Heart left ventricle (tissue), 16 donors: ENCODE measurements around the gene USP17L15. TPM values are rescaled to one million over a fixed set of nuclear protein-coding genes. Genes with fewer than 3 reads are reported as not detected.
"Not testable (repeated sequence)": the region's sequence is repeated elsewhere in the genome, so short reads cannot be mapped to it uniquely, and the experiment has no call there.

Experiments used
- ATAC-seq, 4 donors: fragments of 200-7000 bp; cut with Tn5 transposase; one replicate each; pipeline ENCODE4 v1.9.1; 2020 to 2022; ENCODE audit warnings: moderate library complexity in 4 of 4, mild to moderate bottlenecking in 3 of 4, moderate number of reproducible peaks in 1 of 4
- DNase-seq, 5 donors: peaks; one replicate each; pipeline ENCODE4 v3.0.0-alpha.2; 2020
- H3K27ac ChIP-seq, 12 donors: fragments of 200-600 bp; sonication (generic) in 4 of 12; one replicate each; pipeline versions ENCODE4 v1.5.0 to v1.8.0; 2016 to 2022; ENCODE audit warnings: mild to moderate bottlenecking in 2 of 12
- H3K27me3 ChIP-seq, 9 donors: fragments of 200-600 bp; sonication (generic) in 2 of 9; one replicate each; pipeline versions ENCODE4 v1.5.1 to v1.8.0; 2016 to 2022; ENCODE audit warnings: mild to moderate bottlenecking in 3 of 9
- H3K36me3 ChIP-seq, 9 donors: fragments of 200-600 bp; sonication (generic) in 2 of 9; one replicate each; pipeline versions ENCODE4 v1.5.0 to v1.8.0; 2018 to 2022; ENCODE audit warnings: mild to moderate bottlenecking in 2 of 9
- H3K4me1 ChIP-seq, 12 donors: fragments of 200-600 bp; sonication (generic) in 4 of 12; one replicate each; pipeline versions ENCODE4 v1.5.0 to v1.8.0; 2016 to 2022; ENCODE audit warnings: mild to moderate bottlenecking in 3 of 12
- H3K4me3 ChIP-seq, 12 donors: fragments of 200-600 bp; sonication (generic) in 4 of 12; one replicate each; pipeline versions ENCODE4 v1.5.0 to v1.8.0; 2017 to 2022; ENCODE audit warnings: mild to moderate bottlenecking in 9 of 12, moderate library complexity in 4 of 12
- H3K9me3 ChIP-seq, 12 donors: fragments of 200-600 bp; sonication (generic) in 4 of 12; one replicate each; pipeline versions ENCODE4 v1.5.0 to v1.8.0; 2016 to 2022; ENCODE audit warnings: mild to moderate bottlenecking in 1 of 12
- WGBS, 4 donors: extraction: QIAGEN DNeasy Blood & Tissue Kit in 2 of 4; methylation state at CpG; one replicate each; pipeline versions ENCODE4 v1.1.5 to v1.1.7; 2013 to 2018; 5-methylcytosine and 5-hydroxymethylcytosine counted together
- intact Hi-C, 10 donors: fragments of 100-400 bp; cut with DNase I; formaldehyde crosslinking; loops; one replicate each; pipeline versions ENCODE4 v1.11.1 to v1.14.2; 2022
- polyA plus RNA-seq, 2 donors: library from polyadenylated mRNA; stranded (reverse); fragments of 200-250 nt; gene quantifications; one replicate each; pipeline ENCODE4 v1.2.3, GENCODE V29; 2013
- total RNA-seq, 9 donors: library from RNA; depleted of rRNA in 2 of 9; stranded (reverse); fragments of >200 nt in 2 of 9; fragmentation: NEBNext Ultra II Directional in 3 of 9; extraction: Animal tissue kit (Norgen Biotek cat#: 25700) in 3 of 9; gene quantifications; one replicate each; pipeline versions ENCODE4 v1.1.0 to v1.2.4, GENCODE V29; 2016 to 2023
- donor health status: ischemic (EF 13 %, LVEDD 7.1; RV severe dilation, severe dysfunction).
- donor health status: healthy with polysubstance abuse.
- donor health status: DM: no; HTN: yes; CAD: no.
- donor health status: DM: no; HTN: no; CAD: no.
- donor health status: ischemic (EF 25% LVEDD 6.9; RV normal size, moderate dysfunction).
- donor health status: ischemic (EF 25% LVEDD 5.7; RV mildly dilated, moderate dysfunction).
- donor health status: healthy.
- donor health status: DM: yes; HTN: yes; CAD: no.
- donor health status: ischemic (EF 35%, LVEDD 5.7; RV mildly dilated, moderate dysfunction).
- donor health status: nonischemic (EF 11% LVEDD 7.7; RV severe dilation, severe dysfunction).
- donor health status: DM: yes; HTN: yes; CAD: no.
- donor health status: PGD.
- donor health status: ischemic (EF 29% LVEDD 5.4; RV normal size, mild dysfunction).
- donor health status: nonischemic (EF 23%, LVEDD 6.1; RV moderate dilation, normal function).

Gene USP17L15
- total and polyA plus RNA-seq, 11 donors = not detected

- H3K4me1 ChIP-seq, H3K9me3 ChIP-seq, ATAC-seq, H3K36me3 ChIP-seq, DNase-seq, H3K27ac ChIP-seq, H3K27me3 ChIP-seq, H3K4me3 ChIP-seq, intact Hi-C loops: not testable (repeated sequence)
- no CpG with 5 or more reads among the region's 15 CpGs for WGBS, 4 donors
These were observed 23.6 kb downstream of the USP17L15 start, which contains the start of gene USP17L20 for GRCh38 chr4:9257824-9258223. USP17L20 (plus strand) TSS chr4:9258124; CDS start chr4:9258124, 0 bp downstream.

- H3K4me1 ChIP-seq, H3K9me3 ChIP-seq, H3K36me3 ChIP-seq, H3K4me3 ChIP-seq, DNase-seq, intact Hi-C loops, H3K27ac ChIP-seq, ATAC-seq, H3K27me3 ChIP-seq: not testable (repeated sequence)
- WGBS, 4 donors = no CpG with 5 or more reads among the region's 13 CpGs
These were observed 28.4 kb downstream of the USP17L15 start, which contains the start of gene USP17L21 for GRCh38 chr4:9262572-9262971. USP17L21 (plus strand) TSS chr4:9262872; CDS start chr4:9262872, 0 bp downstream.

- WGBS, 4 donors = no CpG with 5 or more reads among the region's 15 CpGs
- intact Hi-C loops = not testable (repeated sequence)
These were observed 33.1 kb downstream of the USP17L15 start, which contains the start of gene USP17L22 for GRCh38 chr4:9267319-9267718. USP17L22 (plus strand) TSS chr4:9267619; CDS start chr4:9267619, 0 bp downstream.

GRCh38 chr4:9271719-9272118, 37.5 kb downstream of the USP17L15 start:
- WGBS, 4 donors = 82 to 85% (median 84%) methylated on average over 5 to 8 of the region's 10 CpGs
- H3K36me3 ChIP-seq = not testable (repeated sequence)

More at GRCh38 chr4:9267319-9267718, 33.1 kb downstream of the USP17L15 start, which contains the start of gene USP17L22:
- H3K36me3 ChIP-seq, H3K9me3 ChIP-seq, H3K27me3 ChIP-seq, H3K4me1 ChIP-seq, H3K27ac ChIP-seq, H3K4me3 ChIP-seq, ATAC-seq, DNase-seq: not testable (repeated sequence)

More at GRCh38 chr4:9271719-9272118, 37.5 kb downstream of the USP17L15 start:
- intact Hi-C loops, H3K9me3 ChIP-seq, H3K4me3 ChIP-seq, H3K4me1 ChIP-seq, H3K27ac ChIP-seq, H3K27me3 ChIP-seq, ATAC-seq: not testable (repeated sequence)
- peak in 4 of 5 donors; percentile 6 to 73 (median 50) for DNase-seq

Other genes with a start within 250 kb of the USP17L15 start
- gene FAM90A26, start 64.0 kb upstream of the USP17L15 start, total RNA-seq = not detected
- gene FAM90A26, start 64.0 kb upstream of the USP17L15 start, polyA plus RNA-seq = not detected
- gene USP17L10, start 23.7 kb upstream of the USP17L15 start, total RNA-seq = not detected
- gene USP17L10, start 23.7 kb upstream of the USP17L15 start, polyA plus RNA-seq = not detected
- gene USP17L11, start 19.0 kb upstream of the USP17L15 start, total RNA-seq = not detected
- gene USP17L11, start 19.0 kb upstream of the USP17L15 start, polyA plus RNA-seq = not detected
- gene USP17L12, start 14.2 kb upstream of the USP17L15 start, total RNA-seq = not detected
- not detected for gene USP17L12, start 14.2 kb upstream of the USP17L15 start, polyA plus RNA-seq
- not detected for gene USP17L13, start 9.5 kb upstream of the USP17L15 start, total RNA-seq
- gene USP17L13, start 9.5 kb upstream of the USP17L15 start, polyA plus RNA-seq = not detected
- not detected for gene USP17L17, start 9.5 kb downstream of the USP17L15 start, total RNA-seq
- gene USP17L17, start 9.5 kb downstream of the USP17L15 start, polyA plus RNA-seq = not detected
- not detected for gene USP17L18, start 14.2 kb downstream of the USP17L15 start, total RNA-seq
- gene USP17L18, start 14.2 kb downstream of the USP17L15 start, polyA plus RNA-seq = not detected
- not detected for gene USP17L19, start 19.0 kb downstream of the USP17L15 start, total RNA-seq
- not detected for gene USP17L19, start 19.0 kb downstream of the USP17L15 start, polyA plus RNA-seq
- gene USP17L20, start 23.7 kb downstream of the USP17L15 start, total RNA-seq = not detected
- gene USP17L20, start 23.7 kb downstream of the USP17L15 start, polyA plus RNA-seq = not detected
- gene USP17L21, start 28.5 kb downstream of the USP17L15 start, total RNA-seq = not detected
- not detected for gene USP17L21, start 28.5 kb downstream of the USP17L15 start, polyA plus RNA-seq
- not detected for gene USP17L22, start 33.2 kb downstream of the USP17L15 start, total RNA-seq
- not detected for gene USP17L22, start 33.2 kb downstream of the USP17L15 start, polyA plus RNA-seq
- gene USP17L24, start 90.8 kb downstream of the USP17L15 start, total RNA-seq = not detected
- gene USP17L24, start 90.8 kb downstream of the USP17L15 start, polyA plus RNA-seq = not detected
- not detected for gene USP17L25, start 95.5 kb downstream of the USP17L15 start, total RNA-seq
- not detected for gene USP17L25, start 95.5 kb downstream of the USP17L15 start, polyA plus RNA-seq
- not detected for gene USP17L26, start 100.3 kb downstream of the USP17L15 start, total RNA-seq
- not detected for gene USP17L26, start 100.3 kb downstream of the USP17L15 start, polyA plus RNA-seq
- gene USP17L5, start 105.0 kb downstream of the USP17L15 start, total RNA-seq = not detected
- gene USP17L5, start 105.0 kb downstream of the USP17L15 start, polyA plus RNA-seq = not detected
- not detected for gene USP17L27, start 109.8 kb downstream of the USP17L15 start, total RNA-seq
- gene USP17L27, start 109.8 kb downstream of the USP17L15 start, polyA plus RNA-seq = not detected
- gene USP17L28, start 114.5 kb downstream of the USP17L15 start, total RNA-seq = not detected
- gene USP17L28, start 114.5 kb downstream of the USP17L15 start, polyA plus RNA-seq = not detected
- not detected for gene USP17L29, start 119.3 kb downstream of the USP17L15 start, total RNA-seq
- gene USP17L29, start 119.3 kb downstream of the USP17L15 start, polyA plus RNA-seq = not detected
- not detected for gene USP17L30, start 128.7 kb downstream of the USP17L15 start, total RNA-seq
- gene USP17L30, start 128.7 kb downstream of the USP17L15 start, polyA plus RNA-seq = not detected
- gene DEFB131A, start 210.0 kb downstream of the USP17L15 start, total RNA-seq = not detected
- gene DEFB131A, start 210.0 kb downstream of the USP17L15 start, polyA plus RNA-seq = not detected